ENCODE data around the gene NOTCH1.

Gene NOTCH1

GRCh38 chr9:136513191-136513590 is 32.7 kb downstream of the NOTCH1 start:
- no peak for DNase-seq

DNA sequence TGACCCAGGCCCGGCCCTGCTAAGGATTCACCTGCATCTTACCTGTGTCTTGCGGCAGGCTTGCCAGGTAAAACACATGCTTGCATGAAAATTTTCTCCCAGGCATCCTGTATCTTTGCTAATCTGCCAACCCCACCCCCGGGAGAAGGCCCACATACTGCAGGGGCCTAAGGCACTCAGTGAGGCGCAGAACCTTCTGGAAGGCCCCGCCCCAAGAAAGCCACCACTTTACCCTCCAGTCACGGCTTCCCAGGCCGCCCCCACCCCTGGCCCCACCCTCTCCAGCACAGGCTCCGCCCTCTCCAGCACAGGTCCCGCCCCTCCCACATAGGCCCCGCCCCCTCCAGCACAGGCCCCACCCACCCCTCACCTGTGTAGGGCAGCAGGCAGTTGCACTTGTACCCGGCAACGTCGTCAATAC is 33.2 kb downstream of the NOTCH1 start:
- no peak for DNase-seq

GRCh38 chr9:136511670-136512592 is 33.9 kb downstream of the NOTCH1 start:
- DNase-seq, result no peak

GRCh38 chr9:136511144-136511669 is 34.6 kb downstream of the NOTCH1 start:
- DNase-seq, result no peak

DNA sequence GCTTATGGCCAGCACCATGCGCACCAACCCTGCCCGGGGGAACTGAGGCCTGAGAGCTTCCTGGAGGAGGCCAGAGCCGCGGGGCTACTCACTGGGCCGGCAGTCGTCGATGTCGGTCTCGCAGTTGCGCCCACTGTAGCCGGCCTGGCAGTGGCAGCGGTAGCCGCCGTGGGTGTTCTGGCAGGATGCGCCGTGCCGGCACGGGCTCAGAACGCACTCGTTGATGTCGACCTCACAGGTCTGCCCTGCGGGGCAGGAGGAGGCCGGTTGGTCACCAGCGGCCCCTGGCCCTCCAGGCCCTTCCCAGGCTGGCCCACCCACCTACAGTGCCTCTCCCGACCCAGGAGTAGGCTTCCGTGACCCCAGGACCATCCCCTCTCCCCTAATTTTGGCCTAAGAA is 35.3 kb downstream of the NOTCH1 start:
- no peak for DNase-seq

DNA sequence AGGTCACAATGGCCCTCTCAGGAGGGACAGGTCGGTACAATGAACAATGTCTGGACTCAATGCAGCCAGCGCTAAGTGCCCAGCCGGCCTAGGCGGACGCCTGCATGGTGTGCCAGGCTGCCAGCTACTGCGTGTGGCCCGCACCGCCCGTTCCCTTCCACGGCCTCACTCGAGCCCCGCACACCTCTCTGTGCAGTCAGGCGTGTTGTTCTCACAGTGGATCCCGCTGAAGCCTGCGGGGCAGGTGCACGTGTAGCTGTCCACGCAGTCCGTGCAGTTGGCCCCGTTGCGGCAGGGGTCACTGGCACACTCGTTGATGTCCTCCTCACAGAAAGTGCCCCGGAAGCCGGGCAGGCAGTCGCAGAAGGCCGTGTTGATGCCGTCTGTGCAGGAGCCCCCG is 36.3 kb downstream of the NOTCH1 start:
- DNase-seq, result no peak

DNA sequence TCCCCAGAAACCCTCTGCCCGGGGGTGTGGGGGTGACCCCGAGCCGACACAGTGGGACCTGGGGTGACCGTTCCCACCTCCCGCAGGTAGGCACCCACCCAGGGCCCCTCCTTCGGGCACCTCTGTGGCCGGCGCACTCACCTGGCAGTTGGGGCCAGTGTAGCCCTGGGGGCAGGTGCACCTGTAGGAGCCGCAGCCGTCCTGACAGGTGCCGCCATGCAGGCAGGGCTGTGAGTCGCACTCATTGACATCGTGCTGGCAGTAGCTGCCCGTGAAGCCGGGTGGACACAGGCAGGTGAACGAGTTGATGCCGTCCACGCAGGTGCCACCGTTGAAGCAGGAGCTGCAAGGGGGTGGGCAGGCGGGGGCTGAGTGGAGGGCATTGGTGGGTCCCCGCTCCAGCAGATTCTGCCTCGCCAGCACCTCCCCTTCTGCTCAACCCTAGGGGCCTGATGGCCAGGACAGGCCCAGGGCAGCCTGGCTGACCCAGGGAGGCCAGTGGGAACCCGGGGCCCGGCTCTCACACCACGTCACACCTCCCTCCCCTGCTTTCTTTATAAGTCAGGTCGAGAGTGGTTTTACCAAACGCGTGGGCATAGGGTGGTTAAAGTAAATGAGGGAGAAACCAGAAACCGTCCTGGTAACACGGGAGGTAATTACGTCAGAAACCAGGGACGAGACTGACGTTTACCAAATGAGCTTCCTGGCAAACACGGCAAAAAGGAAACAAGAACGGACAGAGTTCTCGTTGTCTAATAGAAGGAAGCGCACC is 36.9 kb downstream of the NOTCH1 start:
- DNase-seq, result no peak

- DNase-seq, result no peak
Measured at GRCh38 chr9:136507992-136508375, 37.9 kb downstream of the NOTCH1 start.

GRCh38 chr9:136507221-136507991 is 38.4 kb downstream of the NOTCH1 start:
- no peak for DNase-seq

DNA sequence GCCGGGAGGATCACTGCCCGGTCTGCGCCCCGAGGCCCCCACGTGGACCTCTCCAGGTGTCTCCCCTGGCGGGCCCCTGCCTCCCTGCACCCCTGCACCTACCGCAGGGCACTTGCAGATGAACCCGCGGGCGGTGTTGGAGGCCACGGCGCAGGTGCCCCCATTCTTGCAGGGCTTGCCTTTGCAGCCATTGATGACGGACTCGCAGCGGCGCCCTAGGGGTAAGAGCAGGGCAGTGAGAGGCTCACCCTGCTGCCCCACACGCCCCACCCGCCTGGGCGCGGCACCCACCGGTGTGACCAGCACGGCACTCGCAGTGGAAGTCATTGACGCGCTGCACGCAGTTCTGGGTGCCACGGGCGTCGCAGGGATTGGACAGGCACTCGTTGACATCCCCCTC is 39.4 kb downstream of the NOTCH1 start:
- no peak for DNase-seq

DNA sequence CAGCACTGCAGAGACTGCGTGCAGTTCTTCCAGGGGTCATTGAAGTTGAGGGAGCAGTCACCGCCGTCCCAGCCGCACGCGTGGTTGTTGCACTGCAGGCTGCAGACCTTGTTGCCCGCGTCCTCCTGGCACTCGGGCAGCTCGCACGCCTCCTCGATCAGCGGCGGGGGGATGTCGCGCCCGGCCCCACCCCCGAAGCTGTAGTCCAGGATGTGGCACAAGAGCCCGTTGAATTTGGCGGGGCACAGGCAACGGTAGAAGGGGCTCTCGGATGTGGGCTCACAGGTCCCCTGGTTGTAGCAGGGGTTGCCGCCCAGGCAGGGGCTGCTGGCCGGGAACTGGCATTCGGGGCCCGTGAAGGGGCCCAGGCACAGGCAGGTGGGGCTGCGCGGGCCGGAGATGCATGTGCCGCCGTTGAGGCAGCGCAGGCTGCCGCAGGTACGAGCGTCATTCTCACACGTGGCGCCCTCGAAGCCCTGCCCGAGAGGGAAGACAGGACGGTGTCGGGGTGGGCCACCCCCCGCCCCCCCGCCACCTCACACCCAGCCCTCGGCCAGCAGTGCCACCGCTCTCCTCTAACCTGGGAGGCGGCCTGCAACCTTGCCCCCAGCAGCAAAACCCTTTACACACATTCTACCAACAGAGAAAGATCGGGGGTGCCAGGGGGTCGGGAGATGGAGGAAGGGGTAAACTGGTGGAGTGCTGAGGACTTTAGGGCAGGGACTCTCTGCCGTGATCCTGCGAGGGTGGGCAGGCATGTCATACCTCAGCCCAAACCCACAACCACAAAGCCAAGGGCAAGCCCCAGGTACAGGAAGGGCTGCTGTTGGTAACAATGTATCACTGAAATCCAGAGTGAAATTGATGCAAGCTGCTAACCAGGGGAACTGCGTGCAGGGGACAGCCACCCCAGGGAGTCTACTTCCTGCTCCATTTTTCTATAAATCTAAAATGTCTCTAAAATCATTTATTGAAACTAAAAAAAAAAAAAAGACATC is 40.1 kb downstream of the NOTCH1 start:
- DNase-seq, result no peak

GRCh38 chr9:136504512-136505348 is 41.1 kb downstream of the NOTCH1 start:
- DNase-seq, result no peak

DNA sequence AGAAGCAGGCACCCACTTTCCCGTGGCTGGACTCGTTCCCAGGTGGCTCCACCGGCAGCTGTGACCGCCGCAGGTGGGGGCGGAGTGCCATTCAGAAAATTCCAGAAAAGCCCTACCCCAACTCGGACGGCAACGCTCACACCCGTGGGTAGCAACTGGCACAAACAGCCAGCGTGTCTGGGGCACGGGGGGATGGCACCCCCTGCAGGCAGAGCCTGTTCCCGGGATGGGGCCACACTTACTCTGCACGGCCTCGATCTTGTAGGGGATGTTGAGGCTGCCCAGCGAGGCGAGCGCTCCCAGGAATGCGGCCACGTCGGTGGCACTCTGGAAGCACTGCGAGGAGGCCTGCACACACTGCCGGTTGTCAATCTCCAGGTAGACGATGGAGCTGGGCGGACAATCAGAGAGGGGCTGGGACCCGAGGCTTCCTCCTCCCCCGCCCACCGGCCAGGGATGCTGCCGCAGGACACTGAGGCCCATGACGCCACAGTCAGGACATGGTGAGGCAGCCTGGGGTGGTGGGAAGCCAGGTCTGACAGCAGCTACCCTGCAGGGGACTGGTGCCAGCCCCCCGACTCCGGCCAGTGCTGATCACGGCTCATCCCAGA is 42.8 kb downstream of the NOTCH1 start:
- DNase-seq, result no peak

DNA sequence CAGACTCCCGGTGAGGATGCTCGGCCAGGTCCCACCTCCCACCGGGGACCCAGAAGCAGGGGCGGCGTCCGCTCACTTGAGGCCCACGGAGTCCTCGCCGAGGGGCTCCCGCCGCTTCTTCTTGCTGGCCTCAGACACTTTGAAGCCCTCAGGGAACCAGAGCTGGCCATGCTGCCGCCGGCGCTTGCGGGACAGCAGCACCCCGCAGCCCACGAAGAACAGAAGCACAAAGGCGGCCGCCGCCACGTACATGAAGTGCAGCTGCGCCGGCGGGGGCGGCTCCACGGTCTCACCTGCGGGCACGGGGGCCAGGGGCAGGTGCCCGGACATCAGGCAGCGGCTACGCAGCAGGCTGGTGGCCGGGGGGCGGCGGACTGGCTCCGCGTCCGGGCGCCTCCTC is 43.7 kb downstream of the NOTCH1 start:
- DNase-seq, result no peak

DNA sequence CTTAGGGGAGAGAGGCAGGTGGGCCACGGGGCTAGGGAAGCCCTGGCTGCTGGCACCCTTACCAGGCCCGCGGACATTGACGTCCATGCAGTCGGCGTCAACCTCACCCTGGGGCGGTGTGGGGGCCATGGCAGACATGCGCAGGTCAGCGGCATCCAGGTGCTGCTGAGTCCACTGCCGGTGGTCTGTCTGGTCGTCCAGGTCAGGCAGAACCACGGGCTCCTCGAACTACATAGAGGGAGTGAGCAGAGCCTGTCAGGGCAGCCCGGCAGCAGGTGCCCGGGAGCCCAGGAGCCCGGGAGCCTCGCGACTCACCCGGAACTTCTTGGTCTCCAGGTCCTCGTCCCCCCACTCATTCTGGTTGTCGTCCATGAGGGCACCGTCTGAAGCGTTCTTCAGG is 44.2 kb downstream of the NOTCH1 start:
- no peak for DNase-seq

- no peak for DNase-seq
Measured at GRCh38 chr9:136499935-136500910, 45.6 kb downstream of the NOTCH1 start.

DNA sequence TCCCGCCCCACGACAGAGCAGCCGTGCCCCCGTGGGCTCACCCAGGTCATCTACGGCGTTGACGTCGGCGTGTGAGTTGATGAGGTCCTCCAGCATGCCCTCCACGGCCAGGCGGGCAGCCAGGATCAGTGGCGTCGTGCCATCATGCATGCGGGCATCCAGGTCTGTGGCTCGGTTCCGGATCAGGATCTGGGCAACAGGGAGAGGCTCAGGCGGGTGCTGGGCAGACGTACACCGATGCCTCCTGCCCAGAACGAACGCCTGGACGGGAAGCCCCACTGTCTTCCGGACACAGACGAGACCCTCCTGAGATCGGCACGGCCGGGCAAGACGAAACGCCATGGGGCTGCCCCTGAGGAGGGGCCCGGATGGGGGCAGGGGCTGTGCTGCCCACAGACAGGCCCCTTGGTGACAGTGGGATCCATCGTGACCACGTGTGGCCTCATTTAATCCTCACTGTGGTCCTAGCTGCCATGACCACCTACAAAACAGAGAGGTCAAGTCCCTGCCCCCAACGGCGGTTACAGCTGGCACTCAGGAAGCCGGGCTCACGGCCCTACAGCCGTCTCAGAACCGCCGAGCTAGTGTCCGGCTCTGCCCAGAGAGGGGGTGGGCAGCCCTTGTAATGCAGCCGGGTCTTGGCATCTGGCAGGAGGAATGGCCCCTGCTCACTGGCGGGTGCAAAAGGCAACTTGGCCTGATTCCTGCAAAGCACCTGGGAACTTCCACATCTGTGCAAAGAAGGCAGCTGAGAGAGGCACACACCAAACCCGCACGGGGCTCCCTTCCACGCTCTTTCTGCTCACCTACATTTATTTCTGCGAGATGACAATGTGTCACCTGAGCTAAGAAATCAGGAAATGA is 46.5 kb downstream of the NOTCH1 start:
- no peak for DNase-seq
